Activated naive CD8-positive, alpha-beta T cell treated with anti-CD3 and anti-CD28 coated beads for 36 hours (primary cell): ENCODE results near the gene CARD10. TPM values are rescaled to one million over a fixed set of nuclear protein-coding genes. Genes with fewer than 3 reads are reported as not detected.
"Not testable (repeated sequence)": the region's sequence is repeated elsewhere in the genome, so short reads cannot be mapped to it uniquely, and the experiment has no call there.

ENCODE experiments used
- DNase-seq: peaks from one replicate; pipeline ENCODE4 v3.0.0; 2021
- H3K27ac Mint-ChIP-seq: one replicate; pipeline ENCODE4 v1.8.0; 2022; ENCODE audit warnings: mild to moderate bottlenecking, moderate library complexity, mixed read lengths
- H3K27me3 Mint-ChIP-seq: one replicate; pipeline ENCODE4 v1.8.0; 2022; ENCODE audit warnings: mild to moderate bottlenecking, mixed read lengths
- H3K36me3 Mint-ChIP-seq: one replicate; pipeline ENCODE4 v1.8.0; 2021; ENCODE audit warnings: mild to moderate bottlenecking, mixed read lengths
- H3K4me1 Mint-ChIP-seq: one replicate; pipeline ENCODE4 v1.8.0; 2021; ENCODE audit warnings: mixed read lengths
- H3K4me3 Mint-ChIP-seq: one replicate; pipeline ENCODE4 v1.8.0; 2022; ENCODE audit warnings: mild to moderate bottlenecking, moderate library complexity, mixed read lengths
- H3K9me3 Mint-ChIP-seq: one replicate; pipeline ENCODE4 v1.8.0; 2022; ENCODE audit warnings: mixed read lengths
- total RNA-seq, 2 experiments: library from RNA; stranded (reverse); gene quantifications; one replicate each; pipeline ENCODE4 v1.2.3, GENCODE V29; 2021

Gene CARD10
- total RNA-seq, 2 experiments from 2014 or later = 0.06 to 0.14 TPM

GRCh38 chr22:37481347-37481907 lies 37.8 kb downstream of the CARD10 start:
- DNase-seq = no peak
- H3K27me3 Mint-ChIP-seq = no peaks in the 10 kb centered on the region
- no peaks in the 10 kb centered on the region for H3K9me3 Mint-ChIP-seq
- peak overlapping the region; percentile 98 for H3K27ac Mint-ChIP-seq
- peaks cover 31% of the 10 kb centered on the region for H3K4me1 Mint-ChIP-seq
- H3K36me3 Mint-ChIP-seq = peaks cover 37% of the 10 kb centered on the region
- no peak overlapping the region for H3K4me3 Mint-ChIP-seq

- Mint-ChIP-seq H3K9me3 (no peaks in the 10 kb centered on the region), H3K27me3 (no peaks in the 10 kb centered on the region), H3K4me3 (no peak overlapping the region), H3K4me1 (peaks cover 31% of the 10 kb centered on the region), H3K36me3 (peaks cover 39% of the 10 kb centered on the region), H3K27ac (peak overlapping the region; percentile 17)
- DNase-seq = no peak
These were observed 38.5 kb downstream of the CARD10 start for GRCh38 chr22:37480387-37481346.

GRCh38 chr22:37479196-37479595 lies 40.0 kb downstream of the CARD10 start:
- Mint-ChIP-seq H3K36me3 (peaks cover 36% of the 10 kb centered on the region), H3K27ac (peak overlapping the region; percentile 16), H3K4me3 (no peak overlapping the region), H3K27me3 (no peaks in the 10 kb centered on the region), H3K9me3 (no peaks in the 10 kb centered on the region), H3K4me1 (peaks cover 33% of the 10 kb centered on the region)
- DNase-seq = no peak

GRCh38 chr22:37476389-37477329 lies 42.6 kb downstream of the CARD10 start:
- H3K27me3 Mint-ChIP-seq = no peaks in the 10 kb centered on the region
- no peaks in the 10 kb centered on the region for H3K9me3 Mint-ChIP-seq
- H3K27ac Mint-ChIP-seq = peak overlapping the region; percentile 52
- H3K36me3 Mint-ChIP-seq = peaks cover 26% of the 10 kb centered on the region
- no peak for DNase-seq
- no peak overlapping the region for H3K4me3 Mint-ChIP-seq
- peaks cover 15% of the 10 kb centered on the region for H3K4me1 Mint-ChIP-seq

- Mint-ChIP-seq H3K9me3 (no peaks in the 10 kb centered on the region), H3K36me3 (peaks cover 33% of the 10 kb centered on the region), H3K4me1 (peaks cover 8% of the 10 kb centered on the region), H3K4me3 (no peak overlapping the region), H3K27ac (peak overlapping the region; percentile 29), H3K27me3 (no peaks in the 10 kb centered on the region)
- no peak for DNase-seq
These were observed 44.6 kb downstream of the CARD10 start for GRCh38 chr22:37474447-37475090.

GRCh38 chr22:37473437-37473946 lies 45.7 kb downstream of the CARD10 start:
- H3K27ac Mint-ChIP-seq = no peak overlapping the region
- H3K36me3 Mint-ChIP-seq = peaks cover 33% of the 10 kb centered on the region
- H3K4me1 Mint-ChIP-seq = peaks cover 8% of the 10 kb centered on the region
- no peak overlapping the region for H3K4me3 Mint-ChIP-seq
- no peaks in the 10 kb centered on the region for H3K27me3 Mint-ChIP-seq
- no peak for DNase-seq
- H3K9me3 Mint-ChIP-seq = no peaks in the 10 kb centered on the region

- Mint-ChIP-seq H3K4me3 (no peak overlapping the region), H3K27ac (no peak overlapping the region), H3K36me3 (peaks cover 33% of the 10 kb centered on the region), H3K9me3 (no peaks in the 10 kb centered on the region), H3K27me3 (no peaks in the 10 kb centered on the region), H3K4me1 (peaks cover 8% of the 10 kb centered on the region)
- peak; percentile 28 for DNase-seq
These were observed 46.7 kb downstream of the CARD10 start for GRCh38 chr22:37472418-37473006.

- no peak for DNase-seq
These were observed 47.3 kb downstream of the CARD10 start for GRCh38 chr22:37471727-37472417.

GRCh38 chr22:37470087-37470445 lies 49.1 kb downstream of the CARD10 start:
- Mint-ChIP-seq H3K36me3 (peaks cover 35% of the 10 kb centered on the region), H3K4me1 (peaks cover 6% of the 10 kb centered on the region), H3K4me3 (no peak overlapping the region), H3K27me3 (no peaks in the 10 kb centered on the region), H3K9me3 (no peaks in the 10 kb centered on the region), H3K27ac (no peak overlapping the region)
- no peak for DNase-seq

More at GRCh38 chr22:37471727-37472417, 47.3 kb downstream of the CARD10 start:
- Mint-ChIP-seq H3K36me3 (peaks cover 33% of the 10 kb centered on the region), H3K4me3 (no peak overlapping the region), H3K4me1 (peaks cover 5% of the 10 kb centered on the region), H3K9me3 (no peaks in the 10 kb centered on the region), H3K27me3 (no peaks in the 10 kb centered on the region), H3K27ac (no peak overlapping the region)

- Mint-ChIP-seq H3K36me3 (peaks cover 30% of the 10 kb centered on the region), H3K4me1 (peaks cover 5% of the 10 kb centered on the region), H3K27ac (peak overlapping the region; percentile 1), H3K27me3 (no peaks in the 10 kb centered on the region), H3K4me3 (no peak overlapping the region), H3K9me3 (no peaks in the 10 kb centered on the region)
- no peak for DNase-seq
These were observed 49.7 kb downstream of the CARD10 start for GRCh38 chr22:37469416-37470086.

GRCh38 chr22:37468201-37468695 lies 51.0 kb downstream of the CARD10 start:
- H3K27me3 Mint-ChIP-seq, H3K4me3 Mint-ChIP-seq, H3K9me3 Mint-ChIP-seq, H3K27ac Mint-ChIP-seq, DNase-seq: not testable (repeated sequence)
- H3K4me1 Mint-ChIP-seq = peaks cover 10% of the 10 kb centered on the region
- peaks cover 23% of the 10 kb centered on the region for H3K36me3 Mint-ChIP-seq

- Mint-ChIP-seq H3K27ac (no peak overlapping the region), H3K36me3 (peaks cover 17% of the 10 kb centered on the region), H3K9me3 (no peaks in the 10 kb centered on the region), H3K27me3 (no peaks in the 10 kb centered on the region), H3K4me3 (no peak overlapping the region), H3K4me1 (peaks cover 10% of the 10 kb centered on the region)
- no peak for DNase-seq
These were observed 51.7 kb downstream of the CARD10 start for GRCh38 chr22:37467391-37467955.

- H3K4me3 Mint-ChIP-seq = no peak overlapping the region
- peaks cover 7% of the 10 kb centered on the region for H3K36me3 Mint-ChIP-seq
- H3K27me3 Mint-ChIP-seq = no peaks in the 10 kb centered on the region
- H3K9me3 Mint-ChIP-seq = no peaks in the 10 kb centered on the region
- no peak for DNase-seq
- H3K4me1 Mint-ChIP-seq = peaks cover 9% of the 10 kb centered on the region
- no peak overlapping the region for H3K27ac Mint-ChIP-seq
These were observed 55.0 kb downstream of the CARD10 start for GRCh38 chr22:37464181-37464580.
